Activated CD4-positive, alpha-beta T cell treated with anti-CD3 and anti-CD28 coated beads, Interleukin-10, Interleukin-2, amounts not matched to agents 100 ng/mL and 50 ng/mL, durations not matched to agents 16 hours and 8 hours (primary cell): ENCODE data around the gene KCNE5.
"Not testable (repeated sequence)": the region's sequence is repeated elsewhere in the genome, so short reads cannot be mapped to it uniquely, and the experiment has no call there.

Experiments used
- DNase-seq: peaks from one replicate; pipeline ENCODE4 v3.0.0-alpha.2; 2020

KCNE5 gene

DNA sequence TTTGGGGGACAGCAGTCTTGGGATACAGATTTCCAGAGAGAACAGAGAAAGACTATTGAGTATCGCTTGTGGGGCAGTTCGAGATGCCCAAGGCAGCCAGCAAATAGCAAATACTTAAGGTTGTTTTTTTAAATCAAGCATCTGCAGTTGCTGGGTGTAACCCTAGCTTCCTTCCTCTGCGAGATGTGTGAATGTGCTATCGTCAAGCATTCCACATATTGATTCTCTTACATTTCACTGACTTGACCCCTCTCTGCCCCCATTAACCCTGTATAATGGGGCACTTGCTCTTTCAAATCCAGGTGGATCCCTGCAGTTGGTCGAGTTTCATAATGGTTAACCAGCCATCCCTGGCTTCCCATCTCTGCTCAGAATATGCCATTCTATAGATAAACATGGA, 23.5 kb downstream of the KCNE5 start:
- no peak for DNase-seq

DNA sequence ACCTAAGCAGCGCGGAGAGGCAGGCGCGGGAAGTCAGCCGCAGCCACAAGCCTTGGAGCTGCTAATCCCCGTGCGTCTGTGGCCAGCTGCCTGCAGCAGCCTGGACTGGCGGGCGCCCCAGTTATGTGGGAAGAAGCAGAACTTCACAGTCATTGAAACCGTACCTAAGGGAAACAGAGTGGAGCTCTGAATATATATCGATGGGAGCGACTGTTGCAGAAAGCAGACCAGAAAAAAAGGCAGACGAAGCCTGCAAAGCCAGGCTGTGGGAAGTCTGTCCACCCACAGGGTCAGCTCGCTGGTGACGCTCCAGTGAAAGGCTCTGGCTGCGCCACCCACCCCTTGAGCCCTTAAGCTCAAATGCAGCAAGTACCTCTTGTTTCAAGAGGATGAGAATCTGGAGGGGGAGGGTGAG, 24.7 kb downstream of the KCNE5 start:
- DNase-seq, result no peak

DNA sequence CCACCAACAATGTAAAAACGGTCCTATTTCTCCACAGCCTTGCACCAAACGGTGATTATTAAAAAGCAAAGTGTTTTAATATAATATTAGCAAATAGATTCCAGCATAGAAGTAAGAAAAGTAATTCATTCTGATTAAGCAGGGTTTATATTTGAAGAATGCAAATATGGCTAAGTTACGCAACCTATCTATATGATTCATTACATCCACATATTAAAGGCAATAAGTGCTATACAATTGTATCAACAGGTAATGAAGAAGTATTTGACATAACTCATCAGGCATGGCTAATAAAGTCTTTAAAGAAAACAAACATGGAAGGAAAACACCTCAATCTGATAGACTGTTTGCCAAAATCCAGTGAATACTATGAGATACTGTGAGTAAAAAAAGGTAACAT, 29.0 kb downstream of the KCNE5 start:
- no peak for DNase-seq

DNA sequence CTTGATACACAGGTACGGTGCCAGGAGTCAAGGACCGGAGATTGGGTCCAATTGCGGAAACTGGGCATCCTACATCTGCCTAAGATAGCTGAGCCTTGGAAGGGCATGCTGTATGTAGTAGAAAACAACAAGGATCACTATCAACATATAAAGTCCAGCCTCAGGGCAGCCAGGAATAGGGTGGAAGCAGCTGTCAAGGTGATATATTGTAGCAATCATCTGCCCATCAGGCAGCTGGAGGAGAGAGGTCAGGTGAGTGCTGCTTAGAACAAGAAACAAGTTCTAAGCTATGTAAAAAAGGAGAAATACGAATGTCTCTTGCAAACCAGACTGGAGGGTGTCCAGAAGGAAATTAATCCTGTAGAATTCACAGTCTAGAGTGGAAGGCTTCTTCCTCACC, 34.8 kb downstream of the KCNE5 start:
- DNase-seq, result no peak

DNA sequence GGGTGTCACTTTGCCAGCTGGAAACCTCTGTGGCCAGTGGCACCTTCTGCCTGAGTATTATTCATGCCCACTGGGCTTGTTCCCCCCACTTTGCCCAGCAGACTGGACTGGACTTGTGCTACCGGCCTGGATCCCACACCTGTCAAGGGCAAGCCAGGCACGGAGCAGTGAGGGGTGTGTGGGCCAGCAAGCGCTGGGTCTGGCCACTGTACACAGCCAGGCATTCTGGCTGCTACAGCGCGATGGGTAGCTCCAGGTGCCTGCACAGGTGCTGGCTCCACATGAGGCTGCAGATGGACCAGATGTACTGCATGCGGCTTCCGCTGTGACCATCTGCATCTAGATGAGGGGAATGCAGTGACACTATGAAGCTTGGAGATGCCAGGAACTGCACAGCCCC, 39.5 kb downstream of the KCNE5 start:
- no peak for DNase-seq

DNA sequence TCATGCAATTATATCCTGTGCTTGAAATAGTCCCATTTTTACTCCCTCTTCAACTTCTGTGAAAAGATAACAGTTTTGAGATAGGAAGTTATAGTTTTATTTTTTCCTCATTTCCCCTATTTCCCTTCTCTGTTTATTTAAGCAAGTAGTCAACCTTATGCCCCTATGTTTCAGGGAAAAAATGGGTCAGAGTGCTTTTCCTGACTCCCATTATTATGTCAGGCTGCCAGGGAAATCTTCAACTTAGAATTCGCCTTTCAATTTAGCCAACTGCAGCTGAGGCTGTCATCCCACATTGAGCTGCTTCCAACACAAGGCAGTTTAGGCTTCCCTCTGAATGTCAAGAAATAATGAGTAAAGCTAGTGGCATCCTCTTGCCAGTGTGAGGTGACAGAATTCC, 46.1 kb downstream of the KCNE5 start:
- no peak for DNase-seq

DNA sequence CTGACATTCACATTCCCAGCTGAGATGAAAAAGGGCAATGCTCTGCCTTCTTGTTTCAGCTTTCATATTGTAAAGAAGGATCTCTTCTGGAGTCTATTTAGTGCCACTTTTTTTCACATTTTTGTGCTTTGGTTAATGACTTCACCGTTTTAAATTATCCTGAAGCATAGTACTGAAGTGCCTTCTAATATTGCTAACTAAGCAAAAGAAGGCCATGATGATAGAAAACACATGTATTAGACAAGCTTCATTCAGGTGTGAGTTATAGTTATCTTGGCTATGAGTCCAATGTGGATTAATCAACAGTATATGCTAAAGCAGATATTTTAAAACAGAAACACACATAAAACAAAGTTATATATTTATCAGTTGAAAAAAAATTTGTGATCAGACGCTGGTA, 47.9 kb downstream of the KCNE5 start:
- no peak for DNase-seq

DNA sequence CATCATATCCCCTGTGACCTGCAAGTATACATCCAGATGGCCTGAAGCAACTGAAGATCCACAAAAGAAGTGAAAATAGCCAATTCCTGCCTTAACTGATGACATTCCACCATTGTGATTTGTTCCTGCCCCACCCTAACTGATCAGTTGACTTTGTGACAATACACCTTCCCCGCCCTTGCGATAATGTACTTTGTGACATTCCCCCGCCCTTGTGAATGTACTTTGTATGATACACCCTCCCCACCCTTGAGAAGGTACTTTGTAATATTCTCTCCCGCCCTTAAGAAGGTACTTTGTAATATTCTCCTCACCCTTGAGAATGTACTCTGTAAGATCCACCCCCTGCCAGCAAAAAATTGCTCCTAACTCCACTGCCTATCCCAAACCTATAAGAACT, 48.9 kb downstream of the KCNE5 start:
- DNase-seq, result not testable (repeated sequence)
